Activated CD4-positive, alpha-beta T cell treated with anti-CD3 and anti-CD28 coated beads for 4 hours (primary cell): Measurements from ENCODE around the gene TBL3.

Experiments
- DNase-seq, 2 donors: peaks; one replicate each; pipeline ENCODE4 v3.0.0-alpha.2; 2020

Gene TBL3

DNA sequence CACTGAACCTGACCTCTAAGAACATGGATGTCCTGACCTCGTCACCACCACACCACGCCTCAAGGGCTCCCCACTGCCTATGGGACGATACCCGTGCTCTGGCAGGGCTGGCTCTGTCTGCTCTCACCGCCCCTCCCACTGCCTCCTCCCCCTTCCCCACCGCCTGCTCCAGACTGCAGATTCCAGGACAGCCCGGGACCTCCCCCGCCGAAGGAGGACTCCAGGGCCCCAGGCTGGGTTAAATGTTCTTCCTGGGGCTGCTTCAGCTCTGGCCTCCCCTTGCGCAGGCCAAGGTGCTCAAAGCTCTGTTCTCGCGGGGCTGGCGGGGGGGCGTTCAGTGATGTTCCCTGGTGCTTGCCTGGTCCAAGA, 50.9 kb downstream of the TBL3 start:
- DNase-seq, result no peak

DNA sequence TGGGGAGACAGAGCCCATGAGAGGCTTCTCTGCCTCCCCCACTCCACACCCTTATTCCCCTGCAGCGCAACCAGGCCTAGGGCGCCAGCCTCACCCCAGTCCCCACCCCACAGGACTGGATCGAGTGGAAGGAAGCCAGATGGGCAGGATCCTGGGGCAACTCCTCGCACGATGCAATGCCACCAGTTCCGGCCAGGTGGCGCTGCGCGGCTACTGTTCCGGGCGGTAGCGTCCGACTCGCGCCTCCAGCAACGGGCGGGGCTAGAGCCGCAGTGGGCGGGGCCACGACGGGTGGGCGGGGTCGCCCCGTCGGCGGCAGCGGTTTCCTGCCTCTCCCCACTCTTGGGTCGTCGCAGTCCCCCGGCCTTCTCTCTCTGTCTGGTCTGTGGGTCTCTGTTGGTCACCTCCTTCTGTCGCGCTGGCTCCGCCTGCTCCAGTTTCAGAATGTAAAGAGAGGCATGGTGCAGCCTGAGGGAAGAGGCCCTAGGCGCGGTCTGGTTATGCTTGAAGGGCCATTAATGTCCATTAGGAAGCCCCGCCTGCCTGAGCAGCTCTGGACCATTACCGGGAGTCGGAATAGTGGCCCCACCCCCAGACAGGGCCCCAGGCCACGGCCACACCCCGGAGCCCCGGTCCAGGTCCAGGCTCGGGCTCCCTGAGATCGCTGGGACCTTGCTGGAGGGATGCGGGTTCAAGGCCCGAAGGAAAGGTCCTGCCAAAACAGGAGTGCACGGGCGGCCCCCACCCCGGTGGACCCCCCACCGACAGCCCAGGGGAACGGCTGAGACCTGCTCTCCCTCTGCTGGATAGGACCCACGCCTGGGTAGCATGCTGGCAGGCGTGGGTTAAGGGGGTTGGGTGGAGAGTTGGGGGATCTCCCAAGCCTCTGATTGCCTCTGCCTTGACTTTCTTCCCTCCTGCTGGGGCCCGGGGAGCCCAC, 51.5 kb downstream of the TBL3 start:
- peak; percentile 90 to 97 for DNase-seq

DNA sequence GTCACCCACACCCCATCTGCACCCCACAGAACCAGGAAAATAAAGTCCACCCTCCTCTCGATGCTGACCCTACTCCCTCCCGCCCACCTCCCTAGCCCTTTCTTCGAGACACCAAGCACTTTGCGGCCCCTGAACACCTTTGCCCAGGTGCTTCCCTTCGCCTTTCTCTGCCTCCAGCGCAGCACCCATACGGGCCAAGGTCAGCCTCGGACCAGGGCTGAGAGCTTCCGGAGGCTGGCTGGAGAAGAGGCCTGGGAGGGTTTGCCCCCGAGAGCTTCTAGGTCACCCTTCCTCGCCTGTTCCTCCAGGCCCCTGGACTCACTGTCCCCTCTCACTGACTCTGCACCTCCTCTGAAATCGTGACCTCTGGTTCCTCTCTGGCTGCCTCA, 52.2 kb downstream of the TBL3 start:
- no peak for DNase-seq

DNA sequence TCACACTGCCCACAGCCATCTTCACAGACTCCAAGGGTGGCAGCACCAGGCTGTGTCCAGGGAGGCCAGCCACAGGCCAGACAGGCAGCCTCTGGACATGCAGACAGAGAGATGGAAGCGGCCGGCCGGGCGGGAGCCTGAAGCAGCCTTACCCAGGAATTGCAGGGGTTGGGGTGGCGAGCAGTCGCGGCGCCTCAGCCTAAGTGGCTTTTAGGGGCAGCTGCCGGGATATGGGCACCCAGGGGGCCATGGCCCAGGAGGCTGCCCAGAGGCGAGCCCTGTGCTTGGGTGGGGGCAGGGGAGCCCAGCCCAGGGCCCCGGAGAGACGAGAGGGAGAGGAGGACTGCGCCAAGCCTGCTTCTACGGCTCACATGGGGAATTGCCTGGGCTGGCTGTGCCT, 53.4 kb downstream of the TBL3 start:
- no peak for DNase-seq

DNA sequence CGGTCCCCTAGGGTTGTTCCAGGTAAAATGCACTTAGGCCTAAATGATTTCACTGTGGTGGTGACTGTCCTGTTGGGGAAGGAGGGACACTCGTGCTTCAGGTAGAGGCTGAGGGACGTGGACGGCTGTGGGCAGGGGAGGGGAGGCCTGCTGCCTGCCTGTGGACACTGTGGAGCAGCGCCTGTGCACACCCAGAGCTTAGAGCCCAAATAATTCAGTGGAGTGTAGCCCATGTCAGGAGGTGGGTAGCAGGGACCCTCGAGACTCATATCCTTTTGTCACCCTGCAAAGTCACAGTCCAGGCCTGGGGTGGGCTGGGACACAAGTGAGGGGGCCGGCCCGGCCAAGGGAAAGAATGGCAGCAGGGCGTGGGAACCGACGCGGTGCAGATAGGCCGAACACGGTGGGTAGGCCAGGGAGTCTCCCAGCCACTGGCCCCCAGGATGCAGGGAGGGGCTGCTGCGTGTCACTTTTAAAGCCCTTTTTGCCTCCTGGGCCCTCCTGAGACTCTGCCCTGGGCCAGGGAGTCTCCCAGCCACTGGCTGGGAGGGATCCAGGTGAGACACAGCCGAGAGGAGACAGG, 54.1 kb downstream of the TBL3 start:
- no peak for DNase-seq

DNA sequence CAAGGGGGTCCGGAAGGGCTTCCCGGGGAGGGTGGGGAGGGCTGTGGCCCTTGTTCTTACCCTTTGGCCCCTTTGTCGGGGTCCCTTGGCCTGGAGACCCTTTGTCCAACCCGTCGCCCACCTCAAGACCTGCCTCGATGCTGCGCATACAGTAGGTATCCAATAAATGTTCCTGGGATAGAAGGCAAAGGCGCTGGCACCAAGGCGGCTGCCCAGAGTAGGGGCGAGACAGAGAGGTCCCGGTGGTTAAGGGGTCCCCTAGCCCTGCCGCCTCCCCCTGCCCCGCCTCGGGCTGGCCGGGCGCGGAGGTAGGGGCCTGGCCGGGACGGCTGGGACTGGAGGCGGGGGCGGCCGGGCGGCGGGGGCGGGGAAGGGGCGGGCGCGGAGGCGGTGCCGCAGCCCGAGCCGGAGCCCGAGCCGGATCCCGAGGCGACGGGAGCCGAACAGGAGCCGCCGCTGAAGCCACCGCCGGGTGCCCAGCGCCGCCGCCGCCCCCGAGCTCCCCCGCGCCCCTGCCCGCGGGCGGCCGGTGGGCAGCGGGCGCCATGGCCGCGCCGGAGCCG, 54.7 kb downstream of the TBL3 start, which contains the start of gene NHERF2:
Gene NHERF2 (plus strand): TSS at position 442 of the 563 bp plus-strand sequence. CDS start 104 bp downstream, at position 546.
- peak in 1 of 2 donors; percentile 24 for DNase-seq

DNA sequence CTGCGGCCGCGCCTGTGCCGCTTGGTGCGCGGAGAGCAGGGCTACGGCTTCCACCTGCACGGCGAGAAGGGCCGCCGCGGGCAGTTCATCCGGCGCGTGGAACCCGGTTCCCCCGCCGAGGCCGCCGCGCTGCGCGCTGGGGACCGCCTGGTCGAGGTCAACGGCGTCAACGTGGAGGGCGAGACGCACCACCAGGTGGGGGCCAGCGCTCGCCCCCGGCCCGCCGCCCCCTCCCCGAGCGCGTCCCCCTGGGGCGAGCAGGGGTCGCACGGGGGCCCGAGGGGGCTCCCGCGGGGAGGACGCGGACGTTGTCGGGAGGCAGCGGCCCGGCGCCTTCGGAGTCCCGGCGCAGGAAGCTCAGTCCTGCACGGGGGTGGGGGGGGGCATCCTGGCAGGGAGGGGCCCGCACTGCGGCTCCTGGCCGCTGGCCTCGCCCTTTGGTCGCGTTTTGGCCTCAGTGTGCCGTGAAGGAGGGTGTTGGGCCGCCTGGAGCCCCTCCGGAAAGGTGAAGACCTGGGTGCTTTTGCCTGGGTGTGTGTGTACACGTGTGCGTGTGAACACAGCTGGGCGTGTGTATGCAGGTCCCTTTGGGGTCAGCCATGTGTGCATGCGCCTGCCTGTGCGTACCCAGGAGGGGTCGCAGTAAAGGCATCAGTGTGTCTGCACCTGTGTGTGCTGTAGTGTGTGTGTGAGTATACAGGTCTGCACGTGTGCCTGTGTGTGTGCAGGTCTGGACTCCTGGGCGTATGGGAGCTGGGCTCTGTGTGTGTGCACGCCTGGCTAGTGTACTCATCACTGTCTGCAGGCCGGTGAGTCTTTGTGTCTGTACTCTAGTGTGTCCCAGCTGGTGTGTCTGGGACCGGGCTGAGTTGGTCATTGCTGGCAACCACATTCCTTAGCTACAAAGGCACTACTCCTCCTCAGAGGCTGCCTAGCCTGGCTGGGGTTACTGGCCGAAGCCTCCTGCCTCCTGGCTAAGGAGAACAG, 55.5 kb downstream of the TBL3 start:
- DNase-seq, result peak in 1 of 2 donors; percentile 16

DNA sequence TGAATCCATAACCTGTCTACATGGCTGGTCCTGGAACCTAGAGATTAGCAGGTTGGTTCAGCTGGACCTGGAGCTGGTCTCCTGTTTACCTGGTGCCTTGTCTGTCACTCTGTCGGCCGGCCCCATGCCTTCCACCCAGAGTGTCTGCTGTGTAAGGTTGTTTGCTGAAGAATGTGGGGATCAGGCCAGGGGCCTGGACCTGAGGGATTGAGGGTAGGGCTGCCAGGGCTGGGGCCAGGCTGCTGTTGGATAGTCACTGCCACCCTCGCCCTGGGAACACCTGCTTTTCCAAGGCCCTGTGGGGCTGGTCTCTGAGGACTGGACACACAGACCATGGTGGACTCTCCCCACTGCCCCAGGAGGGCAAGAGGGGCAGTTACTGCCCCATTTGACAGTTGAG, 56.3 kb downstream of the TBL3 start:
- DNase-seq, result no peak

DNA sequence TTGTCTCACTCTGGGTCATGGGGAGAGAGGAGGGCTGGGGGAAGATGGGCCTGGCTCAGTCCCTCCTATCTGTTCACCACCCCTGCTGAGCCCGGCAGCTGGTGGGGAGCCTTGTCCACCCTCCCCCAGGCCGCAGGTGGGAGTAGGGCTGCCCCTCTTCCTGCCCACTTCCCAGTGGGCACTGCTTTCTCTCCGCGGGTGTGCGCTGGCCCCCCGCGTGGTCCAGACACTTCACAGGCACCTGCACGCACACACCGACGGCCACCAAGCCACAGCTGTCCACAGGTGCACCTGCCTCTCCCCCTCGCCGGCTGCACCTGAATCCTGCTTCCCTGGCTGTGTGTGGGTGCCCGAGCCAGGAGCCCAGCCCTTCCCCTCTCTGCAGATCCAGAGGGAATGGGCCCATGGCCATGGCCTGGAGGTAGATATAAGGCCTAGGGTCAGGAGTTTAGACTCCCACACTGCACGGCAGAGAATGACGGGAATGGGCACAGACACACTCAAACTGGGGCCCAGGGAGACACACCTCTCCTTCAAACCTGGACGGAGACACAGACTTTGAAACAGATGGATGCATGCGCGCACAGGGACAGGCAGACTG, 56.9 kb downstream of the TBL3 start:
- DNase-seq, result no peak

DNA sequence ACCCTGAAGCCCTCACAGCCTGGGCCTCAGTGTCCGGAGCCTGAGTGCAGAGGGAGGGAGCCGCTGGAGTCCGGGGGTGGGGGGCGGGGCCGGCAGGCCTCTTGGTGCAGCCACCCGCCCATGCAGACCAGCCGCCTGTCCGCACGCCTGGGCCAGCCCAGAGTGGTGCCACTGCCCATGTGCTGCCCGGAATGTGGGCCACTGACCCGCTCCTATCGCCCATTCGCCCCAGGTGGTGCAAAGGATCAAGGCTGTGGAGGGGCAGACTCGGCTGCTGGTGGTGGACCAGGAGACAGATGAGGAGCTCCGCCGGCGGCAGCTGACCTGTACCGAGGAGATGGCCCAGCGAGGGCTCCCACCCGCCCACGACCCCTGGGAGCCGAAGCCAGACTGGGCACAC, 57.5 kb downstream of the TBL3 start:
- DNase-seq, result no peak

DNA sequence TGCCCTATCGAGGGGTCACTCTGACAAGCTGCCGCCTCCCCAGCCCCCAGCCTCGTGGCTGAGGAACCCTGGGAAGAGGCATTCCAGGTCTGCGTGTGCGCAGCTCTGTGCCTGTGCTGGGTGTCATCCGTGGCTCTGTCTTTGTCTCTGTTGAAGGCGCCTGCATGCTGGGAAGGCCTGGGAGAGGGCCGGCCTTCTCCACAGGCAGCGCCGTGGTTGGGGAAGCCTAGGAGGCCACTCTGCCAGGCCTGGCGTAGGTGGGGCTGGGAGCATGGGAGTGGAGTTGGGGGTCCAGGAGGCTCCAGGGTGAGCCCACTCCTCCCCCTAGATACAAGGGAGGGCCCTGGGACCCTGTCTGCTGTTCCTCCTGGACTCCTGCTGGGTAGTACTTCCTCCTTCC, 58.2 kb downstream of the TBL3 start:
- no peak for DNase-seq

DNA sequence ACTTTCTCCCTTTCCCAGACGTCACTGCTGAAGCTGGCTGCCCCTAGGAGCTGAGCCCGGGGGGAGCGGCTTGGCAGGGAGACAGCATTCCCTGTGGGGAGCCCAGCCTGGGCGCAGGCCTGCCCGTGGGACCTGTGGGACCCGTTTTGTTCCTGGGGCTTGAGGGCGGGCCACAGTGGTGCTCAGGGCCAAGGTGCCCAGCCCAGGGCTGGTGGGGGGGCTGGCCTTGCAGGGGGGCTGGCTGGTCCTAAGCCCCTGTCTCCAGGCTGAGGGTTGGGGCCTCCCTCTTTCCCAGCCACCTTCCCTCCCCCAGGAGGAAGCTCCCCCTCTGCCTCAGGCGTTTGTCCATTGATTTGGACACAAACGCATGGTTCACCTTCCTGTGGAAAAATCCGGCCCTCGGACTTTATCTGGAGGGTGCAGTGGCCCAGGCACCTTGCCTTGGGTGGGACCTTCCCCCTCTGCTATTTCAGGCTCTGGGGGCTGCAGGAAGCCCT, 59.3 kb downstream of the TBL3 start:
- no peak for DNase-seq
